LoVo (cell line): Measurements from ENCODE around the gene KLK8.

Source experiments
- DNase-seq: peaks from one replicate; pipeline ENCODE4 v3.0.0-alpha.2; 2016; ENCODE audit warnings: low spot score

Gene KLK8

GRCh38 chr19:51001515-51001914 is at the start of gene KLK8:
KLK8 (minus strand) TSS chr19:51001604; CDS start chr19:51001167, 437 bp downstream.
- DNase-seq, result no peak

- no peak for DNase-seq
Observed at GRCh38 chr19:51047031-51047335, 45.6 kb upstream of the KLK8 start.

GRCh38 chr19:51044327-51044726 is 42.9 kb upstream of the KLK8 start:
- no peak for DNase-seq

GRCh38 chr19:51043497-51043896 is 42.1 kb upstream of the KLK8 start:
- DNase-seq, result no peak

GRCh38 chr19:51040151-51040550 is 38.7 kb upstream of the KLK8 start:
- DNase-seq, result no peak

GRCh38 chr19:51036519-51036918 is 35.1 kb upstream of the KLK8 start:
- no peak for DNase-seq

- no peak for DNase-seq
Observed at GRCh38 chr19:51034704-51035103, 33.3 kb upstream of the KLK8 start, which contains the start of gene KLK12. KLK12 (minus strand) TSS chr19:51035002; CDS start chr19:51034621, 381 bp downstream.

GRCh38 chr19:51031880-51032225 is 30.4 kb upstream of the KLK8 start:
- DNase-seq, result no peak

- no peak for DNase-seq
Observed at GRCh38 chr19:51031220-51031879, 29.9 kb upstream of the KLK8 start.

- DNase-seq, result no peak
Observed at GRCh38 chr19:51030631-51031030, 29.2 kb upstream of the KLK8 start.

- DNase-seq, result no peak
Observed at GRCh38 chr19:51029718-51030117, 28.3 kb upstream of the KLK8 start.

- no peak for DNase-seq
Observed at GRCh38 chr19:51027873-51028272, 26.5 kb upstream of the KLK8 start.

GRCh38 chr19:51027126-51027806 is 25.9 kb upstream of the KLK8 start:
- no peak for DNase-seq

GRCh38 chr19:51026554-51026831 is 25.1 kb upstream of the KLK8 start, which contains the start of gene KLK11:
KLK11 (minus strand) TSS chr19:51026616; CDS start chr19:51025631, 985 bp downstream.
- DNase-seq, result no peak

GRCh38 chr19:51025809-51026553 is 24.6 kb upstream of the KLK8 start:
- DNase-seq, result no peak

- no peak for DNase-seq
Observed at GRCh38 chr19:51025401-51025800, 24.0 kb upstream of the KLK8 start.

- no peak for DNase-seq
Observed at GRCh38 chr19:51024924-51025323, 23.5 kb upstream of the KLK8 start.

- no peak for DNase-seq
Observed at GRCh38 chr19:51023946-51024345, 22.5 kb upstream of the KLK8 start.

GRCh38 chr19:51022526-51022925 is 21.1 kb upstream of the KLK8 start:
- no peak for DNase-seq

GRCh38 chr19:51020988-51021651 is 19.7 kb upstream of the KLK8 start:
- peak; percentile 61 for DNase-seq

GRCh38 chr19:51019544-51019925 is 18.1 kb upstream of the KLK8 start, which contains the start of gene KLK10:
KLK10 (minus strand) TSS chr19:51019709; CDS start chr19:51019130, 579 bp downstream.
- no peak for DNase-seq

- DNase-seq, result peak; percentile 25
Observed at GRCh38 chr19:51018745-51019543, 17.5 kb upstream of the KLK8 start.
